Lung (tissue), 16 donors: ENCODE data around the gene MLXIPL. TPM values are rescaled to one million over a fixed set of nuclear protein-coding genes. Genes with fewer than 3 reads are reported as not detected.

Experiments used
- ATAC-seq: fragments of 200-7000 bp; cut with Tn5 transposase; one replicate; pipeline ENCODE4 v1.9.1; 2020; ENCODE audit warnings: moderate number of reproducible peaks; ENCODE audit not compliant: insufficient read depth, low FRiP score
- DNase-seq, 3 donors: peaks; one replicate each; pipeline ENCODE4 v3.0.0-alpha.2; 2013 to 2017
- H3K27ac ChIP-seq, 2 donors: one replicate each; pipeline ENCODE4 v1.5.1; 2013; ENCODE audit warnings: mild to moderate bottlenecking in 2 of 2, moderate library complexity in 2 of 2, control low read depth in 1 of 2, inconsistent platforms in 1 of 2, low read depth in 1 of 2, low read length in 1 of 2
- H3K27me3 ChIP-seq, 3 donors: one replicate each; pipeline ENCODE4 v1.5.1; 2013; ENCODE audit warnings: low read length in 2 of 3; ENCODE audit not compliant: control insufficient read depth in 3 of 3, insufficient read depth in 3 of 3
- H3K36me3 ChIP-seq, 4 donors: one replicate each; pipeline ENCODE4 v1.5.1; 2013; ENCODE audit warnings: low read length in 4 of 4, mild to moderate bottlenecking in 1 of 4, moderate library complexity in 1 of 4; ENCODE audit not compliant: control insufficient read depth in 4 of 4, insufficient read depth in 4 of 4
- H3K4me1 ChIP-seq, 5 donors: one replicate each; pipeline ENCODE4 v1.5.1; 2013; ENCODE audit warnings: low read length in 5 of 5, mild to moderate bottlenecking in 2 of 5, moderate library complexity in 1 of 5; ENCODE audit not compliant: control insufficient read depth in 5 of 5, insufficient read depth in 5 of 5
- H3K4me3 ChIP-seq: one replicate; pipeline ENCODE4 v1.5.1; 2013; ENCODE audit warnings: mild to moderate bottlenecking, control low read depth, moderate library complexity
- H3K9ac ChIP-seq, 2 donors: one replicate each; pipeline ENCODE4 v1.5.1; 2013; ENCODE audit warnings: low read length in 2 of 2, control low read depth in 1 of 2; ENCODE audit not compliant: insufficient read depth in 1 of 2
- H3K9me3 ChIP-seq, 4 donors: one replicate each; pipeline ENCODE4 v1.5.1; 2013; ENCODE audit warnings: low read length in 3 of 4, mild to moderate bottlenecking in 1 of 4, moderate library complexity in 1 of 4; ENCODE audit not compliant: control insufficient read depth in 4 of 4, insufficient read depth in 3 of 4
- CTCF ChIP-seq: IDR thresholded peaks from 2 replicates; pipeline ENCODE4 v1.5.1; 2012; ENCODE audit warnings: mild to moderate bottlenecking; ENCODE audit errors: control extremely low read depth, extremely low read depth
- WGBS, 2 donors: extraction: QIAGEN DNeasy Blood & Tissue Kit; methylation state at CpG; one replicate each; pipeline ENCODE4 v1.1.7; 2013; 5-methylcytosine and 5-hydroxymethylcytosine counted together
- long read RNA-seq, 5 donors: transcript quantifications; one replicate each; lab custom pipeline, GENCODE V29; 2026
- polyA plus RNA-seq, 2 donors: library from polyadenylated mRNA; stranded (reverse); fragments of 200-250 nt; gene quantifications; one replicate each; pipeline ENCODE4 v1.2.1, GENCODE V29; 2013
- total RNA-seq, 2 donors: library from RNA; depleted of rRNA in 1 of 2; stranded (reverse); fragments of >200 nt in 1 of 2; gene quantifications; one replicate each; pipeline ENCODE4 v1.2.1, GENCODE V29; 2014 to 2021
- donor health status: control.
- donor health status: control.
- donor health status: Bipolar disorder and iron deficiency.
- donor health status: healthy.
- donor health status: DM: yes; HTN: yes; CAD: no.

Gene MLXIPL
- total RNA-seq (10 to 100 TPM in 1 of 2 donors, 1 to 10 TPM in 1; 1.3 to 16.1 TPM), polyA plus RNA-seq (10 to 100 TPM in 1 of 2 donors, 1 to 10 TPM in 1; 3.4 to 10.0 TPM)
- long read RNA-seq, donor 1: 0 reads
- long read RNA-seq, donor 2: 0 reads
- long read RNA-seq, donor 3: 0 reads
- long read RNA-seq, donor 4: 0 reads
- long read RNA-seq, donor 5: 0 reads

GRCh38 chr7:73623798-73624668, at the start of gene MLXIPL:
Gene MLXIPL (minus strand): TSS chr7:73624522. CDS start chr7:73624492, 30 bp downstream.
- Histone ChIP-seq H3K27ac (no peak within 1 kb of the TSS), H3K9me3 (no peaks in the 10 kb centered on the region), H3K4me1 (peaks cover 0 to 12% (median 7%) of the 10 kb centered on the region in 5 donors), H3K36me3 (no peaks in the 10 kb centered on the region), H3K4me3 (peak within 1 kb of the TSS; percentile 62), H3K27me3 (peaks cover 4 to 49% (median 17%) of the 10 kb centered on the region in 3 donors), H3K9ac (no peak within 1 kb of the TSS)
- TF ChIP-seq CTCF: no peak
- WGBS, 2 donors: 2 to 3% methylated on average over 69 to 78 of the region's 80 CpGs
- DNase-seq: peak; percentile 59 to 72 (median 67)
- peak; percentile 94 for ATAC-seq

- Histone ChIP-seq H3K4me3 (no peak overlapping the region), H3K36me3 (peaks cover 0 to 7% (median 2%) of the 10 kb centered on the region in 4 donors), H3K27ac (no peak overlapping the region), H3K9me3 (no peaks in the 10 kb centered on the region), H3K9ac (no peak overlapping the region), H3K4me1 (peaks cover 0 to 11% (median 4%) of the 10 kb centered on the region in 5 donors), H3K27me3 (no peaks in the 10 kb centered on the region)
- 94 to 95% methylated on average over 15 of the region's 15 CpGs for WGBS, 2 donors
- no peak for DNase-seq
- no peak for TF ChIP-seq CTCF
- no peak for ATAC-seq
These were observed 47.6 kb upstream of the MLXIPL start for GRCh38 chr7:73671857-73672445.

- H3K9me3 ChIP-seq: no peaks in the 10 kb centered on the region
- no peak overlapping the region for H3K9ac ChIP-seq
- no peak overlapping the region for H3K4me3 ChIP-seq
- no peak for DNase-seq
- H3K4me1 ChIP-seq: peaks cover 0 to 11% (median 4%) of the 10 kb centered on the region in 5 donors
- no peak for TF ChIP-seq CTCF
- H3K27ac ChIP-seq: no peak overlapping the region
- H3K27me3 ChIP-seq: no peaks in the 10 kb centered on the region
- peaks cover 0 to 7% (median 2%) of the 10 kb centered on the region in 4 donors for H3K36me3 ChIP-seq
- 33 to 48% methylated on average over 12 of the region's 12 CpGs for WGBS, 2 donors
- no peak for ATAC-seq
These were observed 47.0 kb upstream of the MLXIPL start for GRCh38 chr7:73671322-73671661.
